ENCODE measurements around the gene CFAP90. TPM values are rescaled to one million over a fixed set of nuclear protein-coding genes. Genes with fewer than 3 reads are reported as not detected.

The CFAP90 gene
- total RNA-seq, 1 experiment from 2014 or later, result not detected

GRCh38 chr5:7787770-7788169 lies 63.2 kb downstream of the CFAP90 start:
- H3K27me3 ChIP-seq (ENCODE audit: insufficient read depth, low read length), result peaks cover 19% of the 10 kb centered on the region
- H3K4me3 ChIP-seq (replicated peaks in 1 of 2; ENCODE audit: low read depth in 1 of 2, low read length in 2 of 2), result no peak overlapping the region
- ChIA-PET RAD21 (ENCODE audit: low non-redundant PET in 1 of 2, low total read pairs in 2 of 2, uncharacterized antibody in 2 of 2, unreplicated experiment in 2 of 2) (no interaction called here), POLR2A (no interaction called here), CTCF (no interaction called here)
- H3K27ac ChIP-seq (ENCODE audit: low read depth, low read length), result no peak overlapping the region
- H3K9me3 ChIP-seq (ENCODE audit: control insufficient read depth in 1 of 2, insufficient read depth in 1 of 2, low read depth in 1 of 2, low read length in 2 of 2), result no peaks in the 10 kb centered on the region
- H2AFZ ChIP-seq (ENCODE audit: low read depth, low read length, poor library complexity, severe bottlenecking), result no peak overlapping the region
- no peaks in the 10 kb centered on the region for H3K9me2 ChIP-seq (ENCODE audit: insufficient read depth)
- intact Hi-C loops (cut with micrococcal nuclease), result no loop called here
- ATAC-seq, result no peak
- no TSS peak for BruUV-seq (replicated peaks)
- no peaks in the 10 kb centered on the region for H3K36me3 ChIP-seq (ENCODE audit: control insufficient read depth in 1 of 2, insufficient read depth in 2 of 2, low read length in 2 of 2)
- no peaks in the 10 kb centered on the region for H4K20me1 ChIP-seq (ENCODE audit: insufficient read depth)
- no peak overlapping the region for H3K4me2 ChIP-seq (ENCODE audit: low read length)
- DNase-seq (ENCODE audit: low read depth, low spot score), result no peak
- no peaks in the 10 kb centered on the region for H3K79me2 ChIP-seq (ENCODE audit: insufficient read depth, low read length)
- TF ChIP-seq POLR2AphosphoS5 (IDR thresholded peaks at IDR 0.05; ENCODE audit: low read depth, low read length) (no peak), ZFX (IDR thresholded peaks at IDR 0.05) (no peak), TCF7L2 (IDR thresholded peaks at IDR 0.05; ENCODE audit: borderline replicate concordance, extremely low read depth, insufficient read depth, insufficient read length) (no peak), POLR2A (IDR thresholded peaks at IDR 0.05; ENCODE audit: borderline replicate concordance, extremely low read depth, insufficient read depth, insufficient read length) (no peak), EGR1 (IDR thresholded peaks at IDR 0.05; ENCODE audit: low read depth) (no peak), ZBTB33 (IDR thresholded peaks at IDR 0.05; ENCODE audit: extremely low read depth, insufficient replicate concordance, low read length) (no peak), FOSL1 (IDR thresholded peaks at IDR 0.05; ENCODE audit: low read depth) (no peak), EZH2phosphoT487 (IDR thresholded peaks at IDR 0.05; ENCODE audit: borderline replicate concordance) (no peak)
- TF ChIP-seq, protein P1, sequence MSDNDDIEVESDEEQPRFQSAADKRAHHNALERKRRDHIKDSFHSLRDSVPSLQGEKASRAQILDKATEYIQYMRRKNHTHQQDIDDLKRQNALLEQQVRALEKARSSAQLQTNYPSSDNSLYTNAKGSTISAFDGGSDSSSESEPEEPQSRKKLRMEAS (IDR thresholded peaks at IDR 0.05), result no peak
- TF ChIP-seq, protein P2, sequence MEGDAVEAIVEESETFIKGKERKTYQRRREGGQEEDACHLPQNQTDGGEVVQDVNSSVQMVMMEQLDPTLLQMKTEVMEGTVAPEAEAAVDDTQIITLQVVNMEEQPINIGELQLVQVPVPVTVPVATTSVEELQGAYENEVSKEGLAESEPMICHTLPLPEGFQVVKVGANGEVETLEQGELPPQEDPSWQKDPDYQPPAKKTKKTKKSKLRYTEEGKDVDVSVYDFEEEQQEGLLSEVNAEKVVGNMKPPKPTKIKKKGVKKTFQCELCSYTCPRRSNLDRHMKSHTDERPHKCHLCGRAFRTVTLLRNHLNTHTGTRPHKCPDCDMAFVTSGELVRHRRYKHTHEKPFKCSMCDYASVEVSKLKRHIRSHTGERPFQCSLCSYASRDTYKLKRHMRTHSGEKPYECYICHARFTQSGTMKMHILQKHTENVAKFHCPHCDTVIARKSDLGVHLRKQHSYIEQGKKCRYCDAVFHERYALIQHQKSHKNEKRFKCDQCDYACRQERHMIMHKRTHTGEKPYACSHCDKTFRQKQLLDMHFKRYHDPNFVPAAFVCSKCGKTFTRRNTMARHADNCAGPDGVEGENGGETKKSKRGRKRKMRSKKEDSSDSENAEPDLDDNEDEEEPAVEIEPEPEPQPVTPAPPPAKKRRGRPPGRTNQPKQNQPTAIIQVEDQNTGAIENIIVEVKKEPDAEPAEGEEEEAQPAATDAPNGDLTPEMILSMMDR (IDR thresholded peaks at IDR 0.05 in 2 of 3, conservative IDR thresholded peaks at IDR 0.05 in 1 of 3; ENCODE audit: borderline replicate concordance in 1 of 3, insufficient read depth in 1 of 3, low read depth in 2 of 3, low read length in 2 of 3), result no peak
- no peaks in the 10 kb centered on the region for H3K4me1 ChIP-seq (ENCODE audit: control insufficient read depth in 1 of 2, insufficient read depth in 2 of 2, low read length in 2 of 2)
- H3K9ac ChIP-seq (ENCODE audit: low read length), result no peak overlapping the region
